ENCODE measurements around the gene NUP153.
"Not testable (repeated sequence)": the region's sequence is repeated elsewhere in the genome, so short reads cannot be mapped to it uniquely, and the experiment has no call there.

DNA sequence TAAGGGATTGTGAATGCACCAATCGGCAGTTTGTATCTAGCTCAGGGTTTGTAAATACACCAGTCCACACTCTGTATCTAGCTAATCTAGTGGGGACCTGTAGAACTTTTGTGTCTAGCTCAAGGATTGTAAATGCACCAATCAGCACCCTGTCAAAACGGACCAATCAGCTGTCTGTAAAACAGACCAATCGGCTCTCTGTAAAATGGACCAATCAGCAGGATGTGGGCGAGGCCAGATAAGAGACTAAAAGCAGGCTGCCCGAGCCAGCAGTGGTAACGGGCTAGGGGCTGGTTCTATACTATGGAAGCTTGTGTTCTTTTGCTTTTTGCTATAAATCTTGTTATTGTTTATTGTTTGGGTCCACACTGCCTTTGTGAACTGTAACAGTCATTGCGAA is 125.4 kb downstream of the NUP153 start:
- not testable (repeated sequence) for TF ChIP-seq POLR2AphosphoS5 (IDR thresholded peaks at IDR 0.05; ENCODE audit: low read depth)
- TF ChIP-seq, protein P1, sequence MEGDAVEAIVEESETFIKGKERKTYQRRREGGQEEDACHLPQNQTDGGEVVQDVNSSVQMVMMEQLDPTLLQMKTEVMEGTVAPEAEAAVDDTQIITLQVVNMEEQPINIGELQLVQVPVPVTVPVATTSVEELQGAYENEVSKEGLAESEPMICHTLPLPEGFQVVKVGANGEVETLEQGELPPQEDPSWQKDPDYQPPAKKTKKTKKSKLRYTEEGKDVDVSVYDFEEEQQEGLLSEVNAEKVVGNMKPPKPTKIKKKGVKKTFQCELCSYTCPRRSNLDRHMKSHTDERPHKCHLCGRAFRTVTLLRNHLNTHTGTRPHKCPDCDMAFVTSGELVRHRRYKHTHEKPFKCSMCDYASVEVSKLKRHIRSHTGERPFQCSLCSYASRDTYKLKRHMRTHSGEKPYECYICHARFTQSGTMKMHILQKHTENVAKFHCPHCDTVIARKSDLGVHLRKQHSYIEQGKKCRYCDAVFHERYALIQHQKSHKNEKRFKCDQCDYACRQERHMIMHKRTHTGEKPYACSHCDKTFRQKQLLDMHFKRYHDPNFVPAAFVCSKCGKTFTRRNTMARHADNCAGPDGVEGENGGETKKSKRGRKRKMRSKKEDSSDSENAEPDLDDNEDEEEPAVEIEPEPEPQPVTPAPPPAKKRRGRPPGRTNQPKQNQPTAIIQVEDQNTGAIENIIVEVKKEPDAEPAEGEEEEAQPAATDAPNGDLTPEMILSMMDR (IDR thresholded peaks at IDR 0.05; ENCODE audit: insufficient read depth, low read length), result not testable (repeated sequence)
